HCT116 (cell line): Measurements from ENCODE around the gene FA2H. TPM values are rescaled to one million over a fixed set of nuclear protein-coding genes. Genes with fewer than 3 reads are reported as not detected.

Source experiments
- ATAC-seq: fragments of 200-7000 bp; cut with Tn5 transposase; 2 replicates; pipeline ENCODE4 v1.9.1; 2020; ENCODE audit warnings: mild to moderate bottlenecking, moderate library complexity
- BruUV-seq: library from RNA; stranded (reverse); fragments of 400-500 nt; replicated peaks from 2 replicates; lab custom pipeline; 2021; lab: Mats Ljungman, UMichigan
- CTCF ChIA-PET: fragments of 300-600 bp; sonication (Branson Sonifier 250); formaldehyde crosslinking; loops from one replicate; lab custom pipeline; 2021; ENCODE audit warnings: antibody characterized with exemption; lab: Charles Lee
- POLR2A ChIA-PET: fragments of 300-600, 350-600 bp; sonication (Branson Sonifier 250); formaldehyde crosslinking; loops from one replicate; lab custom pipeline; 2021; ENCODE audit warnings: antibody characterized with exemption; lab: Charles Lee
- RAD21 ChIA-PET, 2 experiments: fragments of 300-600 bp; sonication (Branson Sonifier 250); formaldehyde crosslinking; loops; one replicate each; lab custom pipeline; 2023; ENCODE audit warnings: low total read pairs in 2 of 2; ENCODE audit not compliant: uncharacterized antibody in 2 of 2, unreplicated experiment in 2 of 2, low non-redundant PET in 1 of 2; lab: Charles Lee
- DNase-seq: peaks from one replicate; pipeline ENCODE4 v3.0.0-alpha.2; 2010; ENCODE audit warnings: low read depth, low spot score
- H2AFZ ChIP-seq: fragments of 200-600 bp; shearing (Covaris generic), sonication (generic); 2 replicates; pipeline ENCODE4 v1.6.1; 2017; ENCODE audit warnings: low read depth, mixed run types, mixed read lengths, antibody characterized with exemption, low read length; ENCODE audit not compliant: poor library complexity, severe bottlenecking
- H3K27ac ChIP-seq: 2 replicates; pipeline ENCODE4 v1.5.1; 2012; ENCODE audit warnings: low read depth, low read length
- H3K27me3 ChIP-seq: fragments of 200-600 bp; sonication (generic); 2 replicates; pipeline ENCODE4 v1.6.1; 2016; ENCODE audit warnings: mixed run types, low read length, mixed read lengths; ENCODE audit not compliant: insufficient read depth
- H3K36me3 ChIP-seq, 2 experiments: fragments of 200-500 bp in 1 of 2; fragments of 200-600 bp in 1 of 2; sonication (Bioruptor generic) in 1 of 2; sonication (generic) in 1 of 2; 2 replicates each; pipeline versions ENCODE4 v1.5.1 to v1.6.1; 2014 to 2016; ENCODE audit warnings: low read length in 2 of 2, inconsistent platforms in 1 of 2, mixed read lengths in 1 of 2, mixed run types in 1 of 2; ENCODE audit not compliant: insufficient read depth in 2 of 2, control insufficient read depth in 1 of 2
- H3K4me1 ChIP-seq, 2 experiments: fragments of 200-600 bp in 1 of 2; sonication (generic) in 1 of 2; 2 replicates each; pipeline versions ENCODE4 v1.5.1 to v1.6.1; 2012 to 2017; ENCODE audit warnings: low read length in 2 of 2, inconsistent platforms in 1 of 2, mild to moderate bottlenecking in 1 of 2, mixed read lengths in 1 of 2, mixed run types in 1 of 2, moderate library complexity in 1 of 2; ENCODE audit not compliant: insufficient read depth in 2 of 2, control insufficient read depth in 1 of 2
- H3K4me2 ChIP-seq: fragments of 200-600 bp; sonication (generic); 2 replicates; pipeline ENCODE4 v1.6.1; 2017; ENCODE audit warnings: mixed run types, low read length, mixed read lengths
- H3K4me3 ChIP-seq, 2 experiments: fragments of 200-600 bp in 1 of 2; sonication (generic) in 1 of 2; replicated peaks in 1 of 2; 2 replicates each; pipeline ENCODE4 v1.5.1; 2011 to 2016; ENCODE audit warnings: low read length in 2 of 2, control low read depth in 1 of 2, low read depth in 1 of 2, mild to moderate bottlenecking in 1 of 2, mixed read lengths in 1 of 2, mixed run types in 1 of 2
- H3K79me2 ChIP-seq: fragments of 200-600 bp; sonication (generic); 2 replicates; pipeline ENCODE4 v1.6.1; 2017; ENCODE audit warnings: mild to moderate bottlenecking, mixed run types, low read length, moderate library complexity, mixed read lengths; ENCODE audit not compliant: insufficient read depth
- H3K9ac ChIP-seq: fragments of 200-600 bp; sonication (generic); 2 replicates; pipeline ENCODE4 v1.6.1; 2016; ENCODE audit warnings: low read length, mixed read lengths
- H3K9me2 ChIP-seq: fragments of 200-600 bp; sonication (generic), shearing (Covaris generic); 2 replicates; pipeline ENCODE4 v1.6.1; 2017; ENCODE audit warnings: mixed run types, mild to moderate bottlenecking, moderate library complexity; ENCODE audit not compliant: insufficient read depth
- H3K9me3 ChIP-seq, 2 experiments: fragments of 200-500 bp in 1 of 2; fragments of 200-600 bp in 1 of 2; sonication (Bioruptor generic) in 1 of 2; sonication (generic) in 1 of 2; 2 replicates each; pipeline ENCODE4 v1.6.1; 2014 to 2017; ENCODE audit warnings: low read length in 2 of 2, mixed read lengths in 2 of 2, inconsistent platforms in 1 of 2, low read depth in 1 of 2, mild to moderate bottlenecking in 1 of 2, mixed run types in 1 of 2, moderate library complexity in 1 of 2; ENCODE audit not compliant: control insufficient read depth in 1 of 2, insufficient read depth in 1 of 2
- H4K20me1 ChIP-seq: fragments of 200-600 bp; sonication (generic), shearing (Covaris generic); 2 replicates; pipeline ENCODE4 v1.6.1; 2017; ENCODE audit warnings: mixed run types, mild to moderate bottlenecking, moderate library complexity; ENCODE audit not compliant: insufficient read depth
- ATF3 ChIP-seq: IDR thresholded peaks from 2 replicates; pipeline ENCODE4 v1.6.1; 2012
- CBX3 ChIP-seq: IDR thresholded peaks from 2 replicates; pipeline ENCODE4 v1.6.1; 2012; ENCODE audit warnings: low read depth
- CEBPB ChIP-seq: IDR thresholded peaks from 2 replicates; pipeline ENCODE4 v1.6.1; 2012; ENCODE audit warnings: low read depth
- CTCF ChIP-seq, 3 experiments: fragments of 200-600 bp in 1 of 3; sonication (generic) in 1 of 3; IDR thresholded peaks in 2 of 3; conservative IDR thresholded peaks in 1 of 3; 2 replicates each; pipeline ENCODE4 v1.5.1; 2012 to 2017; ENCODE audit warnings: low read depth in 2 of 3, low read length in 2 of 3, antibody characterized with exemption in 1 of 3, borderline replicate concordance in 1 of 3, control low read depth in 1 of 3, mild to moderate bottlenecking in 1 of 3, mixed read lengths in 1 of 3, mixed run types in 1 of 3, moderate library complexity in 1 of 3; ENCODE audit not compliant: insufficient read depth in 1 of 3
- ELF1 ChIP-seq: IDR thresholded peaks from 2 replicates; pipeline ENCODE4 v1.6.1; 2012; ENCODE audit warnings: low read depth, borderline replicate concordance
- EZH2phosphoT487 ChIP-seq: fragments of 200-600 bp; IDR thresholded peaks from 2 replicates; pipeline ENCODE4 v1.6.1; 2018; ENCODE audit warnings: antibody characterized with exemption, borderline replicate concordance
- FOSL1 ChIP-seq: IDR thresholded peaks from 2 replicates; pipeline ENCODE4 v1.6.1; 2012; ENCODE audit warnings: low read depth
- JUND ChIP-seq: IDR thresholded peaks from 2 replicates; pipeline ENCODE4 v1.6.1; 2012
- MAX ChIP-seq: IDR thresholded peaks from 2 replicates; pipeline ENCODE4 v1.6.1; 2012
- POLR2A ChIP-seq: IDR thresholded peaks from 2 replicates; pipeline ENCODE4 v1.7.0; 2011; ENCODE audit warnings: borderline replicate concordance; ENCODE audit not compliant: insufficient read depth, insufficient read length; ENCODE audit errors: extremely low read depth
- SIN3A ChIP-seq: IDR thresholded peaks from 2 replicates; pipeline ENCODE4 v1.6.1; 2012; ENCODE audit warnings: low read depth
- SP1 ChIP-seq: IDR thresholded peaks from 2 replicates; pipeline ENCODE4 v1.6.1; 2012; ENCODE audit warnings: low read depth
- ZBTB33 ChIP-seq: IDR thresholded peaks from 2 replicates; pipeline ENCODE4 v1.6.1; 2011; ENCODE audit warnings: mild to moderate bottlenecking, low read length, moderate library complexity; ENCODE audit not compliant: insufficient replicate concordance; ENCODE audit errors: extremely low read depth
- ZFX ChIP-seq: fragments of 450-650 bp; IDR thresholded peaks from 2 replicates; pipeline ENCODE4 v1.6.1; 2017
- ZNF274 ChIP-seq: fragments of 200-500 bp; sonication (Bioruptor generic); IDR thresholded peaks from 2 replicates; pipeline ENCODE4 v1.6.1; 2014; ENCODE audit warnings: mild to moderate bottlenecking, low read depth, low read length, inconsistent platforms
- intact Hi-C: fragments of 100-400 bp; cut with micrococcal nuclease; formaldehyde crosslinking; loops from 2 replicates; pipeline ENCODE4 v1.10.0; 2022
- total RNA-seq: library from RNA; stranded (reverse); gene quantifications from one replicate; pipeline ENCODE4 v1.2.1, GENCODE V29; 2021; ENCODE audit not compliant: unreplicated experiment

The FA2H gene
- total RNA-seq, 1 experiment from 2014 or later: 11.1 TPM

- no peaks in the 10 kb centered on the region for H3K79me2 ChIP-seq
- no peaks in the 10 kb centered on the region for H3K9me2 ChIP-seq
- no peak for DNase-seq
- H3K4me1 ChIP-seq: peaks cover 5 to 9% of the 10 kb centered on the region in 2 experiments; a peak in 2 of 4 replicates
- intact Hi-C loops: no loop called here
- BruUV-seq: no TSS peak
- no peak for TF ChIP-seq ZNF274
- no peak for TF ChIP-seq ZFX
- TF ChIP-seq CTCF (IDR thresholded peaks at IDR 0.05 in 2 of 3, conservative IDR thresholded peaks at IDR 0.05 in 1 of 3; ENCODE audit: borderline replicate concordance in 1 of 3, insufficient read depth in 1 of 3, low read depth in 2 of 3, low read length in 2 of 3): no peak
- no peak for TF ChIP-seq POLR2A
- TF ChIP-seq EZH2phosphoT487: no peak
- no peak for TF ChIP-seq CBX3
- no peak for TF ChIP-seq SP1
- no peak for TF ChIP-seq CEBPB
- no peak for TF ChIP-seq SIN3A
- ChIA-PET CTCF (no interaction called here), POLR2A (no interaction called here), RAD21 (no interaction called here)
- no peak overlapping the region for H3K4me2 ChIP-seq
- no peak overlapping the region for H3K9ac ChIP-seq
- H3K9me3 ChIP-seq: peaks cover 4 to 8% of the 10 kb centered on the region in 2 experiments; a peak in 2 of 4 replicates
- H3K27ac ChIP-seq: no peak overlapping the region
- H3K27me3 ChIP-seq: no peaks in the 10 kb centered on the region
- no peak for ATAC-seq
- H3K36me3 ChIP-seq: no peaks in the 10 kb centered on the region
- H4K20me1 ChIP-seq: no peaks in the 10 kb centered on the region
- H2AFZ ChIP-seq: no peak overlapping the region
- no peak overlapping the region for H3K4me3 ChIP-seq
Observed at GRCh38 chr16:74727903-74728302, 46.7 kb downstream of the FA2H start.

- no peak for DNase-seq
- POLR2A ChIA-PET: no interaction called here
- RAD21 ChIA-PET: no interaction called here
- TF ChIP-seq POLR2A: no peak
- 0 out of 2 replicates have a peak, but pooled peaks have one; percentile 50 for TF ChIP-seq CBX3
- TF ChIP-seq ELF1: no peak
- TF ChIP-seq MAX: no peak
- TF ChIP-seq SP1: no peak
- no peak for TF ChIP-seq ZBTB33
- TF ChIP-seq FOSL1: no peak
- no peak for TF ChIP-seq ZNF274
- TF ChIP-seq JUND: no peak
- TF ChIP-seq CEBPB: no peak
- no peak for TF ChIP-seq SIN3A
- no peak for TF ChIP-seq ATF3
Observed at GRCh38 chr16:74726716-74727115, 47.9 kb downstream of the FA2H start.

More at GRCh38 chr16:74726716-74727115, 47.9 kb downstream of the FA2H start:
- H3K36me3 ChIP-seq: no peaks in the 10 kb centered on the region
- H3K27me3 ChIP-seq: no peaks in the 10 kb centered on the region
- H3K4me1 ChIP-seq: peaks cover 5 to 9% of the 10 kb centered on the region in 2 experiments; a peak in 2 of 4 replicates
- no peak overlapping the region for H3K27ac ChIP-seq
- intact Hi-C loops: no loop called here
- H3K79me2 ChIP-seq: no peaks in the 10 kb centered on the region
- H3K9me3 ChIP-seq: peaks cover 4 to 8% of the 10 kb centered on the region in 2 experiments; a peak in 2 of 4 replicates
- H4K20me1 ChIP-seq: no peaks in the 10 kb centered on the region
- no peak overlapping the region for H3K9ac ChIP-seq
- H3K9me2 ChIP-seq: no peaks in the 10 kb centered on the region
- no peak overlapping the region for H2AFZ ChIP-seq
- CTCF ChIA-PET: interaction anchor here (1.0 to 1.4 kb wide), 3 partner anchors 12 to 136 kb away, joined by 4 to 7 read pairs (median 4); no protein-coding TSS in a partner anchor
- BruUV-seq: no TSS peak
- H3K4me2 ChIP-seq: no peak overlapping the region
- no peak overlapping the region for H3K4me3 ChIP-seq
- peak; percentile 64 for ATAC-seq
